ENCODE data around the gene ATP7B.
"Not testable (repeated sequence)": the region's sequence is repeated elsewhere in the genome, so short reads cannot be mapped to it uniquely, and the experiment has no call there.

The ATP7B gene

GRCh38 chr13:51913421-51914136 is 97.7 kb downstream of the ATP7B start:
- ChIA-PET POLR2A (no interaction called here), CTCF (interaction anchor here (1.1 kb wide), 1 partner anchor 18 kb away, joined by 3 read pairs; no protein-coding TSS in a partner anchor)
- no peak for DNase-seq (ENCODE audit: extremely low spot score)
- TF ChIP-seq LEF1 (IDR thresholded peaks at IDR 0.05; ENCODE audit: borderline replicate concordance) (no peak), NFRKB (IDR thresholded peaks at IDR 0.05) (no peak), ZNF384 (IDR thresholded peaks at IDR 0.05) (no peak), FOXM1 (IDR thresholded peaks at IDR 0.05; ENCODE audit: borderline replicate concordance) (no peak), FOXA1 (IDR thresholded peaks at IDR 0.05) (no peak), L3MBTL2 (conservative IDR thresholded peaks at IDR 0.05) (no peak), FOXK2 (IDR thresholded peaks at IDR 0.05) (no peak), SP1 (IDR thresholded peaks at IDR 0.05) (no peak), ELF4 (IDR thresholded peaks at IDR 0.05) (no peak), ARNT (IDR thresholded peaks at IDR 0.05) (no peak), PKNOX1 (IDR thresholded peaks at IDR 0.05) (no peak), BHLHE40 (IDR thresholded peaks at IDR 0.05; ENCODE audit: borderline replicate concordance) (no peak), TARDBP (IDR thresholded peaks at IDR 0.05) (no peak), CTBP1 (IDR thresholded peaks at IDR 0.05; ENCODE audit: borderline replicate concordance) (no peak)

GRCh38 chr13:51912511-51913225 is 98.6 kb downstream of the ATP7B start:
- no peak for TF ChIP-seq BHLHE40 (IDR thresholded peaks at IDR 0.05; ENCODE audit: borderline replicate concordance)
- TF ChIP-seq ZNF384 (IDR thresholded peaks at IDR 0.05), result no peak
- TF ChIP-seq ELF4 (IDR thresholded peaks at IDR 0.05), result no peak
- TF ChIP-seq ARNT (IDR thresholded peaks at IDR 0.05), result no peak
- TF ChIP-seq HDGF (IDR thresholded peaks at IDR 0.05; ENCODE audit: borderline replicate concordance), result no peak
- no peak for TF ChIP-seq NFRKB (IDR thresholded peaks at IDR 0.05)
- TF ChIP-seq TARDBP (IDR thresholded peaks at IDR 0.05), result no peak
- TF ChIP-seq SUZ12 (IDR thresholded peaks at IDR 0.05), result no peak
- no peak for TF ChIP-seq FOXM1 (IDR thresholded peaks at IDR 0.05; ENCODE audit: borderline replicate concordance)
- TF ChIP-seq SP1 (IDR thresholded peaks at IDR 0.05), result no peak
- no peak for TF ChIP-seq FOXK2 (IDR thresholded peaks at IDR 0.05)
- TF ChIP-seq LEF1 (IDR thresholded peaks at IDR 0.05; ENCODE audit: borderline replicate concordance), result no peak
- no peak for TF ChIP-seq L3MBTL2 (conservative IDR thresholded peaks at IDR 0.05)
- no peak for TF ChIP-seq PKNOX1 (IDR thresholded peaks at IDR 0.05)
- CTCF ChIA-PET, result interaction anchor here (1.1 kb wide), 1 partner anchor 17 kb away, joined by 3 read pairs; no protein-coding TSS in a partner anchor
- DNase-seq (ENCODE audit: extremely low spot score), result no peak
- POLR2A ChIA-PET, result no interaction called here

GRCh38 chr13:51912091-51912490 is 99.2 kb downstream of the ATP7B start:
- no peak for DNase-seq (ENCODE audit: extremely low spot score)
- POLR2A ChIA-PET, result no interaction called here

DNA sequence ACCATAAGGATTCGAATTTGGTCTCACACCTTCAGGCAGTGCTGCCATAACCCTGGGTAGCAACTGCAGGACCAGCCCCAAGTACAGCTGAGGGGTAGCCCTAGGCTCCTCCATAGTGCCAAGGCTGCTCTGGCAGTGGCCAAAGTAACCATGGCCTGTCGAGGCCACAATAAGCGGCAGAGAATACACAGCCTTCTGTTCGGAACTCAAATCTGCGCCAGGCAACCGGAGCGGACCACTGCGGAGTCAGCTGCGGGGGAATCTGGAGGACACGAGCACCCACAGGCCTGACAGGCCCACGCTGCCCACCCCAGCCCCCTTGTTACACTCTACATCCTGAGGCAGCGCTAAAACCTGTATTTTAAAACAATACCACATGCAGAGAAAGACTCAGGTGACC is 100.7 kb downstream of the ATP7B start:
- TF ChIP-seq FOXM1 (IDR thresholded peaks at IDR 0.05; ENCODE audit: borderline replicate concordance) (no peak), BHLHE40 (IDR thresholded peaks at IDR 0.05; ENCODE audit: borderline replicate concordance) (no peak)
- ChIA-PET CTCF (no interaction called here), POLR2A (no interaction called here)
- no peak for DNase-seq (ENCODE audit: extremely low spot score)

More at GRCh38 chr13:51912091-51912490, 99.2 kb downstream of the ATP7B start:
- TF ChIP-seq FOXK2 (IDR thresholded peaks at IDR 0.05) (no peak), ZNF384 (IDR thresholded peaks at IDR 0.05) (no peak), FOXM1 (IDR thresholded peaks at IDR 0.05; ENCODE audit: borderline replicate concordance) (no peak), FOXA1 (IDR thresholded peaks at IDR 0.05) (no peak), TARDBP (IDR thresholded peaks at IDR 0.05) (no peak), LEF1 (IDR thresholded peaks at IDR 0.05; ENCODE audit: borderline replicate concordance) (no peak), L3MBTL2 (conservative IDR thresholded peaks at IDR 0.05) (no peak), NFRKB (IDR thresholded peaks at IDR 0.05) (no peak), CTBP1 (IDR thresholded peaks at IDR 0.05; ENCODE audit: borderline replicate concordance) (no peak), HDGF (IDR thresholded peaks at IDR 0.05; ENCODE audit: borderline replicate concordance) (no peak), SUZ12 (IDR thresholded peaks at IDR 0.05) (no peak), ELF4 (IDR thresholded peaks at IDR 0.05) (no peak), ARNT (IDR thresholded peaks at IDR 0.05) (no peak), BHLHE40 (IDR thresholded peaks at IDR 0.05; ENCODE audit: borderline replicate concordance) (no peak)
- CTCF ChIA-PET, result no interaction called here

DNA sequence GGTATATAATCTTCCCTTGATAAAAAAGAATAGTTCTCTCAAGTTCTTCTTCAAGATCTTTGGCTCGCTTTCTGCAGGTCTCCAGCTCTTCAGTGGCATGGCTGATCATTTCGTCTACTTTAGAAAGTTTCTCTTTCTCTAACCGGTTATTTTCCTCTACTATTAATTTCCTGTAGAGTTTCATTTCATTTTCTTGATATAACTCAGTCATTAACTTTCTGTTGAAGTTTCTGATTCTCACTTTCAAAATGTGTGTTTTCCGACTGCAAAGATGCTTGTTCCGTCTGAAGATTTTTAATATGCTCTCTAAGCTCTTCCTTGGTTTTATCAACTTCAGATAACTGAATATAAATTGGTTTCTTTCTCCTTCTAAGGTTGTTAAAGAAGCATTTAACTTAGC is 102.0 kb downstream of the ATP7B start:
- DNase-seq (ENCODE audit: extremely low spot score); POLR2A ChIA-PET; CTCF ChIA-PET: not testable (repeated sequence)

GRCh38 chr13:51907040-51907732 is 104.1 kb downstream of the ATP7B start:
- CTCF ChIA-PET, result no interaction called here
- DNase-seq (ENCODE audit: extremely low spot score), result no peak
- TF ChIP-seq PKNOX1 (IDR thresholded peaks at IDR 0.05) (no peak), FOXA1 (IDR thresholded peaks at IDR 0.05) (no peak), L3MBTL2 (conservative IDR thresholded peaks at IDR 0.05) (no peak), ELF4 (IDR thresholded peaks at IDR 0.05) (no peak), CTBP1 (IDR thresholded peaks at IDR 0.05; ENCODE audit: borderline replicate concordance) (no peak), SP1 (IDR thresholded peaks at IDR 0.05) (no peak), FOXM1 (IDR thresholded peaks at IDR 0.05; ENCODE audit: borderline replicate concordance) (no peak)
- POLR2A ChIA-PET, result no interaction called here

Data from HEK293T (cell line).